ENCODE measurements around the gene MYH16.

- TF ChIP-seq POLR2AphosphoS5 (IDR thresholded peaks at IDR 0.05) (no peak), CTCF (IDR thresholded peaks at IDR 0.05) (no peak), EP300 (IDR thresholded peaks at IDR 0.05) (no peak), POLR2A (IDR thresholded peaks at IDR 0.05) (no peak)
Observed at GRCh38 chr7:99268577-99268908, 4.1 kb upstream of the MYH16 start.

All from gastroesophageal sphincter (tissue), 3 donors.